Measurements from ENCODE around the gene MROH7. TPM values are rescaled to one million over a fixed set of nuclear protein-coding genes. Genes with fewer than 3 reads are reported as not detected.

MROH7 gene
- total RNA-seq, result not detected

- ATAC-seq (no peak), DNase-seq (no peak)
- H3K4me1 Mint-ChIP-seq (ENCODE audit: low read depth), result no peaks in the 10 kb centered on the region
- POLR2A ChIA-PET, result no interaction called here
- peaks cover 4% of the 10 kb centered on the region for H3K27me3 Mint-ChIP-seq (ENCODE audit: low read depth)
- no peak within 1 kb of the TSS for H3K4me3 Mint-ChIP-seq
- H3K36me3 Mint-ChIP-seq (ENCODE audit: low read depth), result no peaks in the 10 kb centered on the region
- CTCF ChIA-PET, result no interaction called here
- no peak within 1 kb of the TSS for H3K27ac Mint-ChIP-seq
- H3K9me3 Mint-ChIP-seq (ENCODE audit: insufficient read depth), result no peaks in the 10 kb centered on the region
These were observed at the start of gene MROH7 for GRCh38 chr1:54640863-54641836. MROH7 (plus strand) TSS chr1:54641786; CDS start chr1:54652927, 11,141 bp downstream.

DNA sequence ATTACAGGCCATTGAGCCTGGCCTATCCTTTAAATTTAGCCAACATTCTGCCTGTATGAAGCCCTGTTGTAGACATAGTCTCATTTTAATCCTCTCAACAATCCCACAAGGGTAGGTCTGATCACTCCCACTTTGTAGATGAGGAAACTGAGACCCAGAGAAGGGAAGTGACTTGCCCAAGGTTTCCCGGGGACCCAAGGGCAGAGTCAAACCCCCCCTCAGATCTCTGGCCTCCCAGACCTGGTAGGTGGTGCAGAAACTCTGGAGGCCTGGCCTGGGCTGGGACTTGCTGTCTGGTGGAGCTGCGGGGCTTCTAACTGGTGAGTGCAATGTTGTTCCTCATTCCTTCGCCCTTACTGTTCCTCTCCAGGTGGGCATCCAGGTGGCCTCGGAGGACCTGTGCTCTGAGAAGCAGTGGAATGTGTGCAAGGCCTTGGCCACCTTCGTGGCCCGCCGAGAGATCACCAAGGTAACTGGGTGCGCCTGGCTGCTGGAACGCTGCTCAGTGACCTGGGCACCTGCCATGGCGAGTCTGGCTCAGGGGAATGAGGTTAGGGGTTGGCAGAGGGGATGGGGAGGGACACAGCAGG lies 47.9 kb upstream of the MROH7 start:
- POLR2A ChIA-PET, result no interaction called here
- no peak for ATAC-seq
- H3K36me3 Mint-ChIP-seq (ENCODE audit: low read depth), result no peaks in the 10 kb centered on the region
- CTCF ChIA-PET, result no interaction called here
- H3K27ac Mint-ChIP-seq, result no peak overlapping the region
- no peaks in the 10 kb centered on the region for H3K9me3 Mint-ChIP-seq (ENCODE audit: insufficient read depth)
- H3K27me3 Mint-ChIP-seq (ENCODE audit: low read depth), result no peaks in the 10 kb centered on the region
- no peak overlapping the region for H3K4me3 Mint-ChIP-seq
- DNase-seq, result no peak
- H3K4me1 Mint-ChIP-seq (ENCODE audit: low read depth), result peaks cover under 1% of the 10 kb centered on the region

- Mint-ChIP-seq H3K27me3 (ENCODE audit: low read depth) (no peaks in the 10 kb centered on the region), H3K9me3 (ENCODE audit: insufficient read depth) (no peaks in the 10 kb centered on the region), H3K27ac (no peak overlapping the region), H3K4me1 (ENCODE audit: low read depth) (no peaks in the 10 kb centered on the region), H3K4me3 (no peak overlapping the region), H3K36me3 (ENCODE audit: low read depth) (no peaks in the 10 kb centered on the region)
- CTCF ChIA-PET, result no interaction called here
- POLR2A ChIA-PET, result no interaction called here
- DNase-seq (no peak), ATAC-seq (no peak)
These were observed 47.1 kb upstream of the MROH7 start for GRCh38 chr1:54594463-54594862.

DNA sequence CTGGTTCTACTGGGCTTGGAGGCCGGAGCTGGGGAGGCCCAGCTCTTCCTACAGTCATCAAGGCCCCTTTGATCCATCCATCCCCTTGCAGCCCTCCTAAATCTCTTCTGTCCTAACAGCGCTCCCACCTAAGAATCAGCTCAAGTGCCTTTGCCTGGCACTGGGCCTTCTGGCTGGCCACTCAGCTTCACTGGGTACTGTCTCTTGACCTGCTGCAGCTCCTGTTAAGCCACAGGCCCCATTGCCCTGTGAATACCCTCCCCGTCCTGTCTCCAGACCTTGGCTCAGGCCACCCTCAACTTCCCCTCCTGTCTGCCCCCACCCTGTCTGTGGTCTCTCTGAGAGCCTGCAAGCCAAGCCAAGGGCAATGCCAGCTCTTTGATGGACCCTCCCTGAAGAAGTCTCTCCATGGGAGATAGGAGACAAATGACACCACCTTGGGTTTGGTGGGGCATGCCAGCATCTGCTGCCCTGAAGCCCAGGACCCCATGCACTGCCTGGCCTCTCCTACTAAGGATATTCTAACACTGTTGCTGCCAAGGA lies 45.6 kb upstream of the MROH7 start:
- H3K36me3 Mint-ChIP-seq (ENCODE audit: low read depth), result no peaks in the 10 kb centered on the region
- ChIA-PET CTCF (no interaction called here), POLR2A (no interaction called here)
- no peak for DNase-seq
- no peak for ATAC-seq
- no peaks in the 10 kb centered on the region for H3K4me1 Mint-ChIP-seq (ENCODE audit: low read depth)
- H3K4me3 Mint-ChIP-seq, result no peak overlapping the region
- no peaks in the 10 kb centered on the region for H3K9me3 Mint-ChIP-seq (ENCODE audit: insufficient read depth)
- no peak overlapping the region for H3K27ac Mint-ChIP-seq
- no peaks in the 10 kb centered on the region for H3K27me3 Mint-ChIP-seq (ENCODE audit: low read depth)

GRCh38 chr1:54596756-54597155 lies 44.8 kb upstream of the MROH7 start:
- DNase-seq (no peak), ATAC-seq (no peak)
- Mint-ChIP-seq H3K27ac (no peak overlapping the region), H3K27me3 (ENCODE audit: low read depth) (no peaks in the 10 kb centered on the region), H3K4me1 (ENCODE audit: low read depth) (no peaks in the 10 kb centered on the region), H3K36me3 (ENCODE audit: low read depth) (no peaks in the 10 kb centered on the region), H3K4me3 (no peak overlapping the region), H3K9me3 (ENCODE audit: insufficient read depth) (no peaks in the 10 kb centered on the region)
- ChIA-PET CTCF (no interaction called here), POLR2A (no interaction called here)

DNA sequence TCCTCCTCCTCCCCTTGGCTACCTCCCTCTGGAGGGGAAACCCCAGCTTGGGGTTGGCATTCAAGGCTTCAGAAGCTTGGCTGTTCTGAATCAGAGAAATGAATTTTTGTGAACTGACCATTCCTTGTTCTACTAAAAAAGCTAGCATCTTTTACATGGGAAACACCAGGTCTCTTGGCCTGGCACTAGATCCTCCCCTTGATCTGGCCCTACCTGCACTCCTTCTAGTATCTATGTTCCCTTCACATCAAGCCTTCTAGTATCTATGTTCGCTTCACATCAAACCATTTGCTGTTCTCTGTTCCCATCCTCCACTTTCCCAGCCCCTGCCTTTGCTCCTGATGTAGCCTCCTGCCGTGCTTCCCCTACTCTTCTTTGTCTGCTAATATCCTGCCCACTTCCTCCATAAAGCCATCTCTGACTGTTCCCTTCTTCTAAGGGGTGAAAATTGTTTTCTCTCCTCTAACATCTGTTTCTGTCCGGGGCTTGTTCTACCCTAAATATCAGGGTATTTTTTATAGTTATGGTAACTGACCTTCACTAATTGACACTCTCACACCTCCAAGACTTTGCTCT lies 44.0 kb upstream of the MROH7 start:
- H3K9me3 Mint-ChIP-seq (ENCODE audit: insufficient read depth), result no peaks in the 10 kb centered on the region
- no peak for ATAC-seq
- no peaks in the 10 kb centered on the region for H3K36me3 Mint-ChIP-seq (ENCODE audit: low read depth)
- CTCF ChIA-PET, result no interaction called here
- no peak for DNase-seq
- no peaks in the 10 kb centered on the region for H3K4me1 Mint-ChIP-seq (ENCODE audit: low read depth)
- no peaks in the 10 kb centered on the region for H3K27me3 Mint-ChIP-seq (ENCODE audit: low read depth)
- no peak overlapping the region for H3K4me3 Mint-ChIP-seq
- H3K27ac Mint-ChIP-seq, result no peak overlapping the region
- POLR2A ChIA-PET, result no interaction called here

GRCh38 chr1:54599211-54599823 lies 42.3 kb upstream of the MROH7 start:
- Mint-ChIP-seq H3K4me1 (ENCODE audit: low read depth) (peaks cover 2% of the 10 kb centered on the region), H3K4me3 (no peak overlapping the region), H3K27me3 (ENCODE audit: low read depth) (no peaks in the 10 kb centered on the region), H3K9me3 (ENCODE audit: insufficient read depth) (no peaks in the 10 kb centered on the region), H3K36me3 (ENCODE audit: low read depth) (no peaks in the 10 kb centered on the region), H3K27ac (no peak overlapping the region)
- no peak for DNase-seq
- no peak for ATAC-seq
- POLR2A ChIA-PET, result no interaction called here
- CTCF ChIA-PET, result no interaction called here

DNA sequence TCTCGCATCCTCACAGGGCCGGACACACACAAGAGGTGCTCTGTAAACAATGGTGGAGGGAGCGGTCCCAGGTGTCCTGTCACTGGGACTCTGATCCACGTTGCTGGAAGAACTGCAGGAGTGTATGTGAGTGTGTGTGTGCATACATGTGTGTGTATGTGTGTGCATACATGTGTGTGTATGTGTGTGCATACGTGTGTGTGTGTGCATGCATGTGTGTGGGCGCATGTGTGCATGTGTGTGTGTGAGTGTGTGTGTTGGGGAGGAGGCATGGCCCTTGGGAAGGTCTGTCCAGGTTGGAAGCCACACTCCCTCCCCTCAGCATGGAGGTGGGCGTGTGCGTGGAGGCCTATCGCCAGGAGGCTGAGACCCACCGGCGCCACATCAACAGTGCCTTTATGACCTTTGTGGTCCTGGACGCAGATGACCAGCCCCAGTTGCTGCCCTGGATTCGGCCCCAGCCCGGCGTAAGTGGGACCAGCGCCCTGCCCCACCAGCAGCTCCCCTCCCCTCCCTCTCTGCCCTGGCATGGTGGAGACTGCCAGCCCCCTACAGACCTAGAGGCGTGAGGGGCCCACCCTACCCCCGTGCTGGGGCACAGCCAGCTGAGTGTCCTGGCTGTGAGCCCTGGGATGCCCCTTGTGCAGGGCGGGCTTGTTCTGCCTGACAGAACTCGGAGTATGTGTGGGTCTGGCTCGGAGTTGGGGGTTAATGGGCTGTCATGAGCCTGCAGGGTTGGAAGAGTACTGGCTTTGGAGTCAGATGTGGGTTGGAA lies 40.5 kb upstream of the MROH7 start:
- Mint-ChIP-seq H3K27ac (no peak overlapping the region), H3K9me3 (ENCODE audit: insufficient read depth) (no peaks in the 10 kb centered on the region), H3K4me1 (ENCODE audit: low read depth) (peaks cover 14% of the 10 kb centered on the region), H3K4me3 (no peak overlapping the region), H3K27me3 (ENCODE audit: low read depth) (no peaks in the 10 kb centered on the region), H3K36me3 (ENCODE audit: low read depth) (no peaks in the 10 kb centered on the region)
- ChIA-PET POLR2A (no interaction called here), CTCF (no interaction called here)
- DNase-seq, result no peak
- ATAC-seq, result no peak

- ChIA-PET CTCF (no interaction called here), POLR2A (no interaction called here)
- H3K4me3 Mint-ChIP-seq, result no peak overlapping the region
- DNase-seq (no peak), ATAC-seq (no peak)
- H3K27me3 Mint-ChIP-seq (ENCODE audit: low read depth), result no peaks in the 10 kb centered on the region
- H3K36me3 Mint-ChIP-seq (ENCODE audit: low read depth), result no peaks in the 10 kb centered on the region
- no peak overlapping the region for H3K27ac Mint-ChIP-seq
- no peaks in the 10 kb centered on the region for H3K9me3 Mint-ChIP-seq (ENCODE audit: insufficient read depth)
- peaks cover 14% of the 10 kb centered on the region for H3K4me1 Mint-ChIP-seq (ENCODE audit: low read depth)
These were observed 39.9 kb upstream of the MROH7 start for GRCh38 chr1:54601730-54602129.

- Mint-ChIP-seq H3K36me3 (ENCODE audit: low read depth) (no peaks in the 10 kb centered on the region), H3K9me3 (ENCODE audit: insufficient read depth) (no peaks in the 10 kb centered on the region), H3K4me1 (ENCODE audit: low read depth) (peaks cover 14% of the 10 kb centered on the region), H3K27me3 (ENCODE audit: low read depth) (no peaks in the 10 kb centered on the region), H3K4me3 (no peak overlapping the region), H3K27ac (no peak overlapping the region)
- CTCF ChIA-PET, result no interaction called here
- ATAC-seq (no peak), DNase-seq (no peak)
- POLR2A ChIA-PET, result no interaction called here
These were observed 39.0 kb upstream of the MROH7 start for GRCh38 chr1:54602554-54602953.

DNA sequence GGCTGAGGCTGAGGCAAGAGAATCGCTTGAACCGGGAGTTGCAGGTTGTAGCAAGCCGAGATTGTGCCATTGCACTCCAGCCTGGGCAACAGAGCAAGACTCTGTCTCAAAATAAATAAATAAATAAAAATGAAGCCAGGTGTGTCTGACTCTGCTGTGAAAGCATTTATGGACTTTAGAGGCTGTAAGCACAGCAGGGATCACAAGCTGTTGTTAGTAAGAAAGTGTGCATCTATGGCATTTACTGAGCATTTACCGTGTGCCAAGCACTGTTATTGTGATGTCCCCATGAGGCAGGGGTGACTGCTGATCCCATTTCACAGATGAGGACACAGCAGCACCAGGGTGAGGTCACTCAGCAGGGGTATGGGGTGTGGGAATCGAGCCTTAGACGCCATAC lies 38.3 kb upstream of the MROH7 start:
- Mint-ChIP-seq H3K27ac (no peak overlapping the region), H3K27me3 (ENCODE audit: low read depth) (no peaks in the 10 kb centered on the region), H3K36me3 (ENCODE audit: low read depth) (no peaks in the 10 kb centered on the region), H3K9me3 (ENCODE audit: insufficient read depth) (no peaks in the 10 kb centered on the region), H3K4me1 (ENCODE audit: low read depth) (peaks cover 14% of the 10 kb centered on the region), H3K4me3 (no peak overlapping the region)
- DNase-seq, result no peak
- ATAC-seq, result no peak
- CTCF ChIA-PET, result no interaction called here
- POLR2A ChIA-PET, result no interaction called here
